HEK293T (cell line): ENCODE measurements around the gene DMBX1.

Source experiments
- ARNT ChIP-seq: fragments of 450-650 bp; IDR thresholded peaks from 2 replicates; pipeline ENCODE4 v1.6.1; 2017; ENCODE audit warnings: mild to moderate bottlenecking
- BHLHE40 ChIP-seq: fragments of 450-650 bp; IDR thresholded peaks from 2 replicates; pipeline ENCODE4 v1.6.1; 2016; ENCODE audit warnings: mild to moderate bottlenecking, moderate library complexity, borderline replicate concordance
- FOXA1 ChIP-seq: fragments of 450-650 bp; IDR thresholded peaks from 2 replicates; pipeline ENCODE4 v1.6.1; 2016; ENCODE audit warnings: mild to moderate bottlenecking
- LEF1 ChIP-seq: fragments of 450-650 bp; IDR thresholded peaks from 2 replicates; pipeline ENCODE4 v1.6.1; 2017; ENCODE audit warnings: mild to moderate bottlenecking, borderline replicate concordance
- SP1 ChIP-seq: fragments of 450-650 bp; IDR thresholded peaks from 2 replicates; pipeline ENCODE4 v1.6.1; 2017
- SUZ12 ChIP-seq: fragments of 450-650 bp; IDR thresholded peaks from 2 replicates; pipeline ENCODE4 v1.6.1; 2016; ENCODE audit warnings: mild to moderate bottlenecking
- TARDBP ChIP-seq: fragments of 450-650 bp; IDR thresholded peaks from 2 replicates; pipeline ENCODE4 v1.6.1; 2016

DNA sequence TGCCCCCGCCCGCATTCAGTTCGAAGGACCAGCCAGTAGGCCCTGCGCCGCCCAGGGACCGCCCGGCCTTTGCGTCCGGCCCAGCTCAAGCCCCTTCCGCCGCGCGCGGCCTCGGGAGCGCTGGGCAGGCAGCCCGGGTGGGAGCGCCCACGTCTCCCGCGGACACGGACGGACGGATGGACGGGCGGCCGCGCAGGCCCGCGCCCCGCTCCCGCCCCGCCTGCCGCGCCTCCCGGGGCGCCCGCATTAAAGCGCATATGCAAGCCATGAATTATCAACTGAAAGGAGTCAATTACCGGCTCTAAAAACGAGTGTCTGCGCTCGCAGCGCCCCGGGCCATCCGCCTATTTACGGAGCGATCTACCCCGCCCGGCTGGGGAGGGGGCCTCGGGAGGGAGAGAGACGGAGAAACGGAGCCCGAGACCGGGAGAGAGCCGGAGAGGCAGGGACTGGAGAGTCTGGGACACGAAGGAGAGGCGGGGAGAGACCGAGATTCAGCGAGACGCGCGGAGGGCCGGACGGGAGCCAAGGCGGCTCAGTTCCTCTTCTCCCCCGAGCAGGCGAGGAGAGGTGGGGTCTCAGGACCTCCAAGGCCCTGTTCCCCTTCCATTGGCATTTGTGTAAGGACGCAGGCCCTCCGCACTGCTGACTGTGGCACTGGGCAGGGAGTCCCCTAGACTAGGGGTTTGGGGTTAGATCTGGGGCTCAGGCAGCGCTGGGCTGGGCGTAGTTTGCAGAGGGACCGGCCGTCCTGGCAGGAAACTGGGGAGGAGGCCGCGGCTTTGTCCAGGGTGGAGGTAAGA, 41.3 kb upstream of the DMBX1 start:
- TF ChIP-seq BHLHE40 = no peak
- TF ChIP-seq SUZ12 = no peak
- TF ChIP-seq FOXA1 = no peak
- TF ChIP-seq ARNT = no peak
- no peak for TF ChIP-seq LEF1
- no peak for TF ChIP-seq SP1
- TF ChIP-seq TARDBP = no peak
